ENCODE data around the gene TPST2.

DNA sequence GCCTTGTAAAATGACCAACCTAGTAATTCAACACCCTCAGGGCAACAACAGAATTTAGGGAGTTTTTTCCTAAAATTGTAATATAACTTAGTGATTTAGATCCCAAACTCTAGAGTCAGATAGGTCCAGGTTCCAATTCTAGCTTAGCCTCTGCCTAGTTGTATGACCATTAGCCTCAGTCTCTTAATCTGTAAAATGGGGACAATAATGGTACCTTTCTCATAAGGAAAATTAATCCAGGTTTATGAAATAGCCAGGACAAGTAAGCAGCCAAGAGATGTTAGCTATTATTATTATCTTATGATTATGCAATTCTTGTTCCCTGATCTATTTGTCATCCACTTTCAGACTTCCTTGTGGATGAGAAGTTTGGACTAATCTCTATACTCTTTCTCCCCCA is 81.8 kb downstream of the TPST2 start:
- TF ChIP-seq CTCF (IDR thresholded peaks at IDR 0.05), result no peak
- TF ChIP-seq POLR2A (IDR thresholded peaks at IDR 0.05), result no peak
- no peak for TF ChIP-seq EP300 (IDR thresholded peaks at IDR 0.05)
- TF ChIP-seq POLR2AphosphoS5 (IDR thresholded peaks at IDR 0.05), result no peak
